Karpas-422 (cell line): Measurements from ENCODE around the gene LPAR3. TPM values are rescaled to one million over a fixed set of nuclear protein-coding genes. Genes with fewer than 3 reads are reported as not detected.

ENCODE experiments used
- DNase-seq: peaks from one replicate; pipeline ENCODE4 v3.0.0-alpha.2; 2015
- H2AFZ ChIP-seq: fragments of 200-600 bp; sonication (generic); 2 replicates; pipeline ENCODE4 v1.6.1; 2014; ENCODE audit warnings: antibody characterized with exemption, low read length, mixed read lengths
- H3K27ac ChIP-seq: fragments of 200-600 bp; sonication (generic); 2 replicates; pipeline ENCODE4 v1.5.1; 2014; ENCODE audit warnings: mild to moderate bottlenecking, low read length, moderate library complexity
- H3K27me3 ChIP-seq: fragments of 200-600 bp; sonication (generic); 2 replicates; pipeline ENCODE4 v1.6.1; 2014; ENCODE audit warnings: low read length, mixed read lengths
- H3K36me3 ChIP-seq: fragments of 200-600 bp; sonication (generic); 2 replicates; pipeline ENCODE4 v1.6.1; 2014; ENCODE audit warnings: low read length, mixed read lengths; ENCODE audit not compliant: insufficient read depth
- H3K4me1 ChIP-seq: fragments of 200-600 bp; sonication (generic); 2 replicates; pipeline ENCODE4 v1.6.1; 2014; ENCODE audit warnings: mild to moderate bottlenecking, low read length, mixed read lengths
- H3K4me2 ChIP-seq: fragments of 200-600 bp; sonication (generic); 2 replicates; pipeline ENCODE4 v1.6.1; 2014; ENCODE audit warnings: low read length, low read depth, mild to moderate bottlenecking; ENCODE audit not compliant: poor library complexity, severe bottlenecking
- H3K4me3 ChIP-seq: fragments of 200-600 bp; sonication (generic); 2 replicates; pipeline ENCODE4 v1.5.1; 2014; ENCODE audit warnings: mild to moderate bottlenecking, antibody characterized with exemption, low read length, mixed read lengths
- H3K79me2 ChIP-seq: fragments of 200-600 bp; sonication (generic); 2 replicates; pipeline ENCODE4 v1.6.1; 2014; ENCODE audit warnings: mild to moderate bottlenecking, low read length, mixed read lengths
- H3K9ac ChIP-seq: fragments of 200-600 bp; sonication (generic); 2 replicates; pipeline ENCODE4 v1.6.0; 2014; ENCODE audit warnings: low read length
- H3K9me2 ChIP-seq: fragments of 200-600 bp; sonication (generic), shearing (Covaris generic); replicated peaks from 2 replicates; pipeline ENCODE4 v1.6.0; 2014; ENCODE audit warnings: mild to moderate bottlenecking, low read length, moderate library complexity; ENCODE audit not compliant: insufficient read depth
- H3K9me3 ChIP-seq: fragments of 300-700, 200-600 bp; sonication (generic); 2 replicates; pipeline ENCODE4 v1.6.1; 2014; ENCODE audit warnings: low read length, mixed read lengths
- H4K20me1 ChIP-seq: fragments of 200-600 bp; sonication (generic); 2 replicates; pipeline ENCODE4 v1.6.1; 2014; ENCODE audit warnings: mild to moderate bottlenecking, antibody characterized with exemption, low read length, low read depth; ENCODE audit not compliant: insufficient read depth
- total RNA-seq: library from RNA; depleted of rRNA; stranded (reverse); fragments of >200 nt; shearing (Covaris generic); gene quantifications from 2 replicates; pipeline ENCODE4 v1.2.3, GENCODE V29; 2014; ENCODE audit warnings: low replicate concordance

Gene LPAR3
- total RNA-seq, 1 experiment from 2014 or later, result not detected

DNA sequence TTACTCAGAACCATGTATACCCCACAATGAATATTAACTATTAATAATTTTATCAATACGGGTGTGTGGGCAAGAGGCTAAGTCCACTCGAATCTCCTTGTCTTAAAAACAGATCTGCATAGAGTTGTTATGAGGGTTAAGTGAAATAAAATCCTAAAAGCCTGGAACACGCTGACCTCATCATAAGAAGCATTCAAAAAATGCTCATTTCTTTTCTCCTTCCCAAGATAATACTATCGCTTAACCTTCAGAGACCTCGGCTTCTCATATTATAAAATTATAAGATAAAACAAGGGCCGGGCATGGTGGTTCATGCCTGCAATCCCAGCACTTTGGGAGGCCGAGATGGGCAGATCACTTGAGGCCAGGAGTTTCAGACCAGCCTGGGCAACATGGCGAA, 35.1 kb downstream of the LPAR3 start:
- H3K79me2 ChIP-seq, result no peaks in the 10 kb centered on the region
- DNase-seq, result no peak
- no peak overlapping the region for H3K9ac ChIP-seq
- H3K4me1 ChIP-seq, result no peaks in the 10 kb centered on the region
- no peak overlapping the region for H3K27ac ChIP-seq
- no peaks in the 10 kb centered on the region for H3K9me3 ChIP-seq
- H3K4me3 ChIP-seq, result no peak overlapping the region
- H4K20me1 ChIP-seq, result no peaks in the 10 kb centered on the region
- H3K9me2 ChIP-seq, result no peaks in the 10 kb centered on the region
- no peak overlapping the region for H3K4me2 ChIP-seq
- H3K27me3 ChIP-seq, result no peaks in the 10 kb centered on the region
- no peak overlapping the region for H2AFZ ChIP-seq
- no peaks in the 10 kb centered on the region for H3K36me3 ChIP-seq

DNA sequence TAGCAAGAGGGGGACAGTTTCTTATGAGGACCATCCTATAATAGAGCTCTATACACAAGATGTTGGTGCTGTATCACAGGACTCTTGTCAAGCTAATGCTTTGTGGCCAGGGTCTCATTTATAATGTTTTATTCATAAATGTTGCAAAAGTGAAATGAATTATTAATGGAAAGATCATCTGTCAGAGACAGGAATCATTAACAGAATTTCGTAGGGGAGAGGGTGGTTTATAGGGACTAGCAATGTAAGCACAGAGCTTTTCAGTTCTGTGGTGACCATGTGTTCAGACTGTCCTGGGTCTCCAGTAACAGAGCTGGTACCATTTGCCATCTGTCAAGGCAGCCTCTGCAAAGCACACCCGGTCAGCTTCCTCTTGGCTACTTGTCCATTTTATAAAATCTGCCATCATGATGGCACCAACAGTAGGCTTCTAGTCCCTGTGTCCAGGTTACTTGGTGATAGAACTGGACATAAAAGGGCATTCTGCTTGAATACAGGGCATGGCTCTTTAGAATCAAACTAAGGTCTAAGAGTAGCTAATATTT, 36.2 kb downstream of the LPAR3 start:
- H3K79me2 ChIP-seq, result no peaks in the 10 kb centered on the region
- DNase-seq, result no peak
- no peak overlapping the region for H3K9ac ChIP-seq
- no peak overlapping the region for H3K4me3 ChIP-seq
- no peak overlapping the region for H3K27ac ChIP-seq
- H3K4me2 ChIP-seq, result no peak overlapping the region
- H3K27me3 ChIP-seq, result no peaks in the 10 kb centered on the region
- no peaks in the 10 kb centered on the region for H3K36me3 ChIP-seq
- no peaks in the 10 kb centered on the region for H3K4me1 ChIP-seq
- no peak overlapping the region for H2AFZ ChIP-seq
- H4K20me1 ChIP-seq, result no peaks in the 10 kb centered on the region
- H3K9me3 ChIP-seq, result no peaks in the 10 kb centered on the region
- H3K9me2 ChIP-seq, result no peaks in the 10 kb centered on the region

DNA sequence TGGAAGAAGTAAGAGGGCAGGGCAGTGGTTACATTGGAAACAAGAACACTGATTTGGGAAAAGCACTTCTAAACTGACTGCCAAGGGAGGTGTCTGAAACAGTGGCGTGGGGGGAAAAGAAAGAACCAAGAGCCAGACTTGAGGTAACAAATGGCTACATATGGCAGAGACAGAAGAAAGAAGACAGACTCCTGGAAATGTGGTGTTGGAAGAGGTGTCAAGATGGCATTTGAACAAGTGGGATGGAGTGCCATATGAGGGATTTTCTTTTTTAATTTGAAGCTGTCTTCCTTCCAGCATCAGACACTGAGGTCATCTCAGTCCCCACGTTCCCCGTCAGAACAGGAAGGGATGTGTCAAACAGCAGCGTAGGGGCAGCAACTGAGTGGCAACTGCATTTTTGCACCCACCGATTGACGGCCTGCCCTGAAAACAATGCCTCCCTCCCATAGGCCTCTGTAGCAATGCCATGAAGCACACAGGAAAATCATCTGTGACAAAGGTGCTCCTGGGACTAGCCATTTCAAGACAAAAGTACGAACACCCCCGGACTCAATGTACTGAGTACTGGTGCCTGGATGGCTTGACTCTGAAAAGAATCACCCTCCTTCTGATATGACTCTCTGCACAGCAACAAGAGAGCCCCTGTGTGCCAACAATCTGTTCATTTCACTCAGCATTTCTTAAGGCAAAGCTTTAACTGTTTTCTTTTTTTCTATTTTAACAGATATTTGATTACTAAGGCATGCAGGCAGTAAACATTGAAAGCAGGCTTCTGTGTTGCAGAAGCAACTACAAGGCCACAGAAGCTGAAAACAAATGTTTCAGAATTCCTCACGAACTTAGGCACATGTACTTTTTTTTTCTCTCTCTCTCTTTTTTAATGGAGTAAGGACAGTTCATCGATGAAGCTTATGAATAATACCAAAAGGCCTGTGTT, 37.0 kb downstream of the LPAR3 start:
- Histone ChIP-seq H3K4me3 (no peak overlapping the region), H3K4me1 (no peaks in the 10 kb centered on the region), H3K79me2 (no peaks in the 10 kb centered on the region), H2AFZ (no peak overlapping the region), H3K4me2 (no peak overlapping the region), H3K9ac (no peak overlapping the region), H3K9me3 (no peaks in the 10 kb centered on the region), H3K27me3 (no peaks in the 10 kb centered on the region), H3K27ac (no peak overlapping the region), H3K9me2 (no peaks in the 10 kb centered on the region), H3K36me3 (no peaks in the 10 kb centered on the region), H4K20me1 (no peaks in the 10 kb centered on the region)
- DNase-seq, result no peak

DNA sequence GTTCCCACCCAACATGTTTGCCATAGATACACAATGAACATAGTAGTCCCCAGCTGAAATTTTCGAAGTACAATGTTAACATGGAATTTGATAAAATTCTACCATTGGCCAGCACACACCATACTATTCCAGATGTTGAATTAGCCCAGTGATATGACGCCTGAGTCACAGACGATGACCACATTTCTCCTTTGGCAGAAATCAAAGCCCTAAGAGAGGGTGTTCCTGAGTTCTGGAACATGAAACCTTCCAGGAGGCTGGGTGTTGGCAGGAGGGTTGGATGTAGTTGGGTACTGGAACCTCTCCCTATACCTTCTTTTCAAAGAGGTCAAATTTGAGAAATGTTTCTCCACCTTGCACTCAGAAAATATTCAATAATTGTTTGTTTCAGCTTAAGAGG, 37.8 kb downstream of the LPAR3 start:
- Histone ChIP-seq H4K20me1 (no peaks in the 10 kb centered on the region), H2AFZ (no peak overlapping the region), H3K9me2 (no peaks in the 10 kb centered on the region), H3K9ac (no peak overlapping the region), H3K9me3 (no peaks in the 10 kb centered on the region), H3K4me3 (no peak overlapping the region), H3K79me2 (no peaks in the 10 kb centered on the region), H3K27ac (no peak overlapping the region), H3K36me3 (no peaks in the 10 kb centered on the region), H3K27me3 (no peaks in the 10 kb centered on the region), H3K4me1 (no peaks in the 10 kb centered on the region), H3K4me2 (no peak overlapping the region)
- no peak for DNase-seq

DNA sequence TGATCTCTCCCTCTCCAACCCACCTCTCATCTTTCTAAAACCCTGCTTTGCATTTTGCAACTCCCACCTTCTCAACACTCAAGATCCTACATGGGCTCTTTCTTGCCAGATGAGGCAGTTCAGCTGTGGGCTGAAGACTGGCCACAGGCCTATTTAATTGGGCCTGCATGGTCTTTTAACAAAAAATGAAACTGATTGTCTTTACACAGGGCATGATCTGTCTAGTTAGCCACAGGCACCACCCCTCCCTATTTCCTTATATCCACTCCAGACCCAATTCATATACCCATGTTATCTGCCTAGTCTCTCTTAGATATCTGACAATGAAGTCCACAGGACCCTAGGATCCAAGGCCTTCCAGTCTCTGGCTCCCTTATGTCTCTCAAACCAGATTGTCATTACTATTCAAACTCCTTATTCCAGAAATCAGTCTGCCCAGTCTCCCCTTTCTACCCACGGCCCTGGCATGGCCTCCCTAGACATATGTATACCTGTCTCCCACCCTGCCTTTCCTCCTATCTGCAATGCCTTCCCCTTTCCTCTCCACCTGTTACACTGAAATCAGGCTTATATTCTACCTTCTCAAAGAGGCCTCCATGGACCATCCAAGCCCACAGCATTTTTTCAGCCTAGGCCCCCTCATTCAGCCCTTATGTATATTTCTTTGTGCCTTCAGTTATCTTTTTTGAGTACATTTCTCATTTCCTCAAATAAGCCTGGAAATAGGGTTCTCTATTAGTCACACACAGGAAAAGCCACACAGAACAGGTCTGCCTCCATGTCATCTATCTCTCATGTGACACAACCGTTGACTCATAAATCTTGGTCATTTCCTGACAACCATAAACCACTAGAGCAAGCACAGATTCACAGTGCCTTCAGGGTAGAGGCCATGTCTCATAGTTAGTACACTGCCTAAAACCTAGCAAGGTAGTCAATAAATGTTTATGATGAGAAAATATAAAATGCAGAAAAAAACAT, 39.0 kb downstream of the LPAR3 start:
- H3K4me2 ChIP-seq, result no peak overlapping the region
- H3K9ac ChIP-seq, result no peak overlapping the region
- no peak overlapping the region for H3K4me3 ChIP-seq
- H4K20me1 ChIP-seq, result no peaks in the 10 kb centered on the region
- H3K4me1 ChIP-seq, result no peaks in the 10 kb centered on the region
- no peak for DNase-seq
- H3K27ac ChIP-seq, result no peak overlapping the region
- H3K9me3 ChIP-seq, result no peaks in the 10 kb centered on the region
- no peaks in the 10 kb centered on the region for H3K9me2 ChIP-seq
- no peaks in the 10 kb centered on the region for H3K36me3 ChIP-seq
- H2AFZ ChIP-seq, result no peak overlapping the region
- H3K79me2 ChIP-seq, result no peaks in the 10 kb centered on the region
- no peaks in the 10 kb centered on the region for H3K27me3 ChIP-seq

DNA sequence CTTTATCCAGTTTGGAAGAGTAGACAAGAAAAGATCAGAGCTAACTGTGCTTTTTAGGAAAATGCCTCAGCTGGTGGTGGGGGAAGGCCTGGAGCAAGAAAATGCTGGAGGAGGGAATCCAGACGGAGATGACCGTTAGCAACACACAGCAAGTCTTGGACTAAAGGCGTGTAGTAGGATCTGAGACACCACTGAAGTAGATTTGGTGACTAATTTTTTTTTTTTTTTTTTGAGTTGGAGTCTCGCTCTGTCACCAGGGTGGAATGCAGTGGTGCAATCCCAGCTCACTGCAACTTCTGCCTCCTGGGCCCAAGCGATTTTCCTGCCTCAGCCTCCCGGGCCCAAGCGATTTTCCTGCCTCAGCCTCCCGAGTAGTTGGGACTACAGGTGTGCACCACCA, 41.2 kb downstream of the LPAR3 start:
- Histone ChIP-seq H3K9ac (no peak overlapping the region), H3K4me3 (no peak overlapping the region), H3K36me3 (no peaks in the 10 kb centered on the region), H3K27me3 (no peaks in the 10 kb centered on the region), H4K20me1 (no peaks in the 10 kb centered on the region), H3K4me1 (no peaks in the 10 kb centered on the region), H2AFZ (no peak overlapping the region), H3K9me2 (no peaks in the 10 kb centered on the region), H3K9me3 (no peaks in the 10 kb centered on the region), H3K4me2 (no peak overlapping the region), H3K27ac (no peak overlapping the region), H3K79me2 (no peaks in the 10 kb centered on the region)
- DNase-seq, result no peak

DNA sequence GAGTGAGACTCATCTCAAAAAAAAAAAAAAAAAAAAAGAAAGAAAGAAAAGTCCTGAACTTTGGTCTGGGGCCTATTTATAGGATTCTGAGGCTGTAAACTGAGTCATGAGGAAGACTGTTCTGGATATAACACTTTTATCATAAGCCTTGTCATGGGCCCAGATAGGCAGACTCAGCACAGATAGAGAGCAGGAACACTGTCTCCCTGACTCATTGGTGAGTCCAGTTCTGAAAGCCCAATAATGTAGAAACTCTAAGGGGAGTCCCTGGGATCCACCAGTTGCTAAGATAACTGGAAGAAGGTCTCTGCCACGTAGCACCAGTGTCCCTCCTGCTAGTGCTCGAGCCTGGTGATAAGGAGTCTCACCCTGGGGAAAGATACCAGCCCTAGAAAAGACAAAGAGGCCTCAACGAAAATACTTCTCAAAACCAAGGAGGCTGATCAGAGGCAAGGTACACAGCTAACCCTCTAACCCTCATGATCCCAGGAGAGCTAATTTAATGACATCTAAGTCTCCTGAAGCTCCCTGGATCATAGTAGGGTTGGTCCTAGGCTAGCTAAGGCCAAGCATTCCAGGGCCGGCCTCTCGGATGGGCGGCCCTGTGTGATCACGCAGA, 43.5 kb downstream of the LPAR3 start:
- H3K27me3 ChIP-seq, result no peaks in the 10 kb centered on the region
- H3K27ac ChIP-seq, result no peak overlapping the region
- no peaks in the 10 kb centered on the region for H3K36me3 ChIP-seq
- H4K20me1 ChIP-seq, result no peaks in the 10 kb centered on the region
- no peak overlapping the region for H2AFZ ChIP-seq
- H3K4me1 ChIP-seq, result no peaks in the 10 kb centered on the region
- H3K4me3 ChIP-seq, result no peak overlapping the region
- H3K4me2 ChIP-seq, result no peak overlapping the region
- no peaks in the 10 kb centered on the region for H3K79me2 ChIP-seq
- H3K9me3 ChIP-seq, result no peaks in the 10 kb centered on the region
- DNase-seq, result no peak
- no peaks in the 10 kb centered on the region for H3K9me2 ChIP-seq
- H3K9ac ChIP-seq, result no peak overlapping the region
